Suprapubic skin (tissue), 3 donors: ENCODE data around the gene SAMD10.

Experiments used
- POLR2AphosphoS5 ChIP-seq, 3 donors: sonication (generic); formaldehyde crosslinking; IDR thresholded peaks; one replicate each; pipeline ENCODE4 v1.6.1; 2017; ENCODE audit warnings: antibody characterized with exemption in 3 of 3
- TF ChIP-seq, protein P1 (sequence below), 2 donors: fragments of 200-600 bp in 1 of 2; fragments of 450-650 bp in 1 of 2; sonication (generic) in 1 of 2; IDR thresholded peaks; one replicate each; pipeline ENCODE4 v1.5.1; 2016 to 2019; ENCODE audit warnings: antibody characterized with exemption in 2 of 2, mild to moderate bottlenecking in 1 of 2, moderate library complexity in 1 of 2

DNA sequence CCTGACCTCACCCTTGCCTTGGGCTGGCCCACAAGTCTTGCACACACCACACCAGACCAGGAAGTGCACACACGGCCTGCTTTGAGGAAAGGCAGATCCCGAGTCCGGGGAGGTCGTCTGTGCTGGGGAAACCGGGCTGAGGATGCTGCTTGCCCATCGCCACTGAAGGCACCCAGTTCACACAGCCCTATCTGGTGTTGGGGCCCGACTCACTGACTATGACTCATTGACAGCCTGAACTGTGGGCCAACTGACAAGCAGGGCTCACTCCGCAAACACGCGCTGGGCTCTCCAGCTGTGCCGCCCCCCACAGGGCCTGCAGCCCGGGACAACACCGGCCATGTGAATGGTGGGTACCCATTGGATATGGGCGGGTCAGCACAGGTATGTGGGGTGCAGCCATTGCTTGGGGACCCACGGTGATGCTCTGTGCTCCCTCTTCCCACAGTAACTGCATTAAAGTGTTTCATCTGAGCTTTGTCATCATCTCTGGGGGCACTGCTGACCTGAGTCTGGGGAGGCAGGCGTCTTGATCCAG, 1.6 kb downstream of the SAMD10 start:
- TF ChIP-seq, protein P1, sequence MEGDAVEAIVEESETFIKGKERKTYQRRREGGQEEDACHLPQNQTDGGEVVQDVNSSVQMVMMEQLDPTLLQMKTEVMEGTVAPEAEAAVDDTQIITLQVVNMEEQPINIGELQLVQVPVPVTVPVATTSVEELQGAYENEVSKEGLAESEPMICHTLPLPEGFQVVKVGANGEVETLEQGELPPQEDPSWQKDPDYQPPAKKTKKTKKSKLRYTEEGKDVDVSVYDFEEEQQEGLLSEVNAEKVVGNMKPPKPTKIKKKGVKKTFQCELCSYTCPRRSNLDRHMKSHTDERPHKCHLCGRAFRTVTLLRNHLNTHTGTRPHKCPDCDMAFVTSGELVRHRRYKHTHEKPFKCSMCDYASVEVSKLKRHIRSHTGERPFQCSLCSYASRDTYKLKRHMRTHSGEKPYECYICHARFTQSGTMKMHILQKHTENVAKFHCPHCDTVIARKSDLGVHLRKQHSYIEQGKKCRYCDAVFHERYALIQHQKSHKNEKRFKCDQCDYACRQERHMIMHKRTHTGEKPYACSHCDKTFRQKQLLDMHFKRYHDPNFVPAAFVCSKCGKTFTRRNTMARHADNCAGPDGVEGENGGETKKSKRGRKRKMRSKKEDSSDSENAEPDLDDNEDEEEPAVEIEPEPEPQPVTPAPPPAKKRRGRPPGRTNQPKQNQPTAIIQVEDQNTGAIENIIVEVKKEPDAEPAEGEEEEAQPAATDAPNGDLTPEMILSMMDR (IDR thresholded peaks at IDR 0.05) = no peak
- TF ChIP-seq POLR2AphosphoS5 (IDR thresholded peaks at IDR 0.05) = no peak
